Measurements from ENCODE around the gene TTLL10. TPM values are rescaled to one million over a fixed set of nuclear protein-coding genes. Genes with fewer than 3 reads are reported as not detected.

The TTLL10 gene
- total and polyA plus RNA-seq, 2 of the 8 experiments (the other 6 are each of a cell fraction or from before 2014, with no cell fraction given): 1.1 to 1.7 TPM

- TF ChIP-seq CTCF (IDR thresholded peaks at IDR 0.05; ENCODE audit: control extremely low read depth in 1 of 3, insufficient read depth in 1 of 3, low read depth in 1 of 3, low read length in 3 of 3) (peak in 1 of 3 experiments; percentile 15; a peak in 1 of 4 replicates), MAFK (IDR thresholded peaks at IDR 0.05; ENCODE audit: low read depth, low read length) (no peak), E2F6 (IDR thresholded peaks at IDR 0.05) (peak; percentile 70)
Measured at GRCh38 chr1:1173793-1174415, at the start of gene TTLL10 (continued).

Data from H1 (cell line).